Astrocyte of the spinal cord (primary cell): ENCODE results near the gene STRADB.
"Not testable (repeated sequence)": the region's sequence is repeated elsewhere in the genome, so short reads cannot be mapped to it uniquely, and the experiment has no call there.

Experiments used
- DNase-seq: peaks from one replicate; pipeline ENCODE4 v3.0.0; 2011; ENCODE audit warnings: low read depth, low spot score
- H3K4me3 ChIP-seq: 2 replicates; pipeline ENCODE4 v1.5.1; 2011; ENCODE audit warnings: low read depth, mild to moderate bottlenecking, low read length, moderate library complexity
- CTCF ChIP-seq: IDR thresholded peaks from 2 replicates; pipeline ENCODE4 v1.5.1; 2012; ENCODE audit warnings: low read depth, mild to moderate bottlenecking, low read length, inconsistent platforms
- in situ Hi-C: cut with HindIII; loops from 2 replicates; pipeline ENCODE4 v1.10.0; 2017; ENCODE audit warnings: low sequenced_read_pairs

The STRADB gene

GRCh38 chr2:201430839-201431238 lies 20.7 kb upstream of the STRADB start:
- TF ChIP-seq CTCF = no peak
- DNase-seq = no peak
- in situ Hi-C loops = no loop called here
- no peak overlapping the region for H3K4me3 ChIP-seq

- H3K4me3 ChIP-seq = no peak overlapping the region
- in situ Hi-C loops = no loop called here
- peak; percentile 38 for DNase-seq
- no peak for TF ChIP-seq CTCF
Measured at GRCh38 chr2:201432038-201432620, 19.4 kb upstream of the STRADB start.

GRCh38 chr2:201432621-201433393 lies 18.7 kb upstream of the STRADB start:
- DNase-seq = peak; percentile 36
- in situ Hi-C loops = no loop called here
- TF ChIP-seq CTCF = no peak
- H3K4me3 ChIP-seq = no peak overlapping the region

GRCh38 chr2:201433394-201433995 lies 18.0 kb upstream of the STRADB start:
- no peak for TF ChIP-seq CTCF
- in situ Hi-C loops = no loop called here
- no peak for DNase-seq
- no peak overlapping the region for H3K4me3 ChIP-seq

DNA sequence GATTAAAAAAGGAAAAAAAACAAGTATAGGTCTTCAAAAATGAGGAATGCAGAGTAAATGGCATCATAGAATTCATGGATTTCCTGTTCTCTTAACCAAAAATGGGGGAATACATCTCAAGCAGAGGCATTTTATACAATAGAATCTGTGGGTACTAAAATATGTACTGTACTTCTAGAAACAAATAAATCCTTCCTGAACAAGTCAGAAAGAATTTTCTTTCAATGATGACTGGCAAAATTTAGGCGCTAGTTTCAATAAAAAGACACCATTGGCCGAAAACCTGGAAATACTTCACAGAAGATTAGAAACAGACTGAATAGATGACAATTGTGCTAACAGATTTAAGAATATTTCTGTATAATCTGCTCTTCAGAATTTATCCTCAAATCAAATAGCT lies 15.4 kb upstream of the STRADB start:
- no peak for DNase-seq
- H3K4me3 ChIP-seq = no peak overlapping the region
- no peak for TF ChIP-seq CTCF
- in situ Hi-C loops = no loop called here

GRCh38 chr2:201439336-201439922 lies 12.1 kb upstream of the STRADB start:
- H3K4me3 ChIP-seq, DNase-seq, in situ Hi-C loops: not testable (repeated sequence)

DNA sequence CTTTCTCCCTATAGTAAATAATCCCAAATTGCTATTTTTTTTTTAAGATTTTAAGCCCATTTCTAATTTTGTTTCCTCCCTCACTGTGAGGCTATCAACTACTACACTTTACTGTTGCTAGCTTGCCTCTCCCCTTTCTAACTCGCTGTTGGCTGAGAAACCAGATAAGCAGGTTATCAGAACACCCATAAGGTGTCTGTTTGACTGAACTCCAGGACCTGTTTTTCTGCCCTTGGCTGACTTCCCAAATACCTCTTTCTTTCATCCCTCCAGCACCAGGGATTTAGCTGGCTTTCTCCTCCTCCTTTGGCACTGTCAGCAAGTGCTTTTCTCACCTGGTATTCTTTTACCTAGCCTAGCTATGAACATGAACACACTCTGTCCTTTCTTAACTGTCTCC lies 11.4 kb upstream of the STRADB start:
- in situ Hi-C loops = no loop called here
- no peak for TF ChIP-seq CTCF
- DNase-seq = no peak
- no peak overlapping the region for H3K4me3 ChIP-seq
